GM12872 (cell line): ENCODE results near the gene KCNV2.

Experiments
- TF ChIP-seq, protein P1 (sequence below): IDR thresholded peaks from 3 replicates; pipeline ENCODE4 v1.5.1; 2011; ENCODE audit warnings: low read depth, mild to moderate bottlenecking, low read length, moderate library complexity; ENCODE audit not compliant: insufficient read depth

The KCNV2 gene

DNA sequence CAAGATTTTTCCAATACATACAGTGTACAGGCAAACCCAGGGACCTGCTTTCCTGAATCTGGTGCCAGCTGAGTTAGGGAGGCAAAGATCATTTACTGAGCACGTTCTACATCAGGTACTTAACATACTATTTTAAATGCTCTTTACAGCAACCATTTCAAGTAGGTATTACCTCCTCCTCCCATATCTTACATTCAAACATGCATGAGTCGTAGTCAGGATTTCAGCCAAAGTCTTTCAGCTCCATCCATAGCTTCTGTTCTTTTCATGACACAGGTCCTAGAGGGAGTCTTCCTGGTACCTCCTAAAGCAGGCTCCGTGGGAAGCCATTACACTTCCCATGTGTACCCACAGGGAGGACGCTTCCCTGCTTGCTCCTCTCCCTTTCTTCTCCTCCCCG, 11.7 kb downstream of the KCNV2 start:
- TF ChIP-seq, protein P1, sequence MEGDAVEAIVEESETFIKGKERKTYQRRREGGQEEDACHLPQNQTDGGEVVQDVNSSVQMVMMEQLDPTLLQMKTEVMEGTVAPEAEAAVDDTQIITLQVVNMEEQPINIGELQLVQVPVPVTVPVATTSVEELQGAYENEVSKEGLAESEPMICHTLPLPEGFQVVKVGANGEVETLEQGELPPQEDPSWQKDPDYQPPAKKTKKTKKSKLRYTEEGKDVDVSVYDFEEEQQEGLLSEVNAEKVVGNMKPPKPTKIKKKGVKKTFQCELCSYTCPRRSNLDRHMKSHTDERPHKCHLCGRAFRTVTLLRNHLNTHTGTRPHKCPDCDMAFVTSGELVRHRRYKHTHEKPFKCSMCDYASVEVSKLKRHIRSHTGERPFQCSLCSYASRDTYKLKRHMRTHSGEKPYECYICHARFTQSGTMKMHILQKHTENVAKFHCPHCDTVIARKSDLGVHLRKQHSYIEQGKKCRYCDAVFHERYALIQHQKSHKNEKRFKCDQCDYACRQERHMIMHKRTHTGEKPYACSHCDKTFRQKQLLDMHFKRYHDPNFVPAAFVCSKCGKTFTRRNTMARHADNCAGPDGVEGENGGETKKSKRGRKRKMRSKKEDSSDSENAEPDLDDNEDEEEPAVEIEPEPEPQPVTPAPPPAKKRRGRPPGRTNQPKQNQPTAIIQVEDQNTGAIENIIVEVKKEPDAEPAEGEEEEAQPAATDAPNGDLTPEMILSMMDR: no peak

DNA sequence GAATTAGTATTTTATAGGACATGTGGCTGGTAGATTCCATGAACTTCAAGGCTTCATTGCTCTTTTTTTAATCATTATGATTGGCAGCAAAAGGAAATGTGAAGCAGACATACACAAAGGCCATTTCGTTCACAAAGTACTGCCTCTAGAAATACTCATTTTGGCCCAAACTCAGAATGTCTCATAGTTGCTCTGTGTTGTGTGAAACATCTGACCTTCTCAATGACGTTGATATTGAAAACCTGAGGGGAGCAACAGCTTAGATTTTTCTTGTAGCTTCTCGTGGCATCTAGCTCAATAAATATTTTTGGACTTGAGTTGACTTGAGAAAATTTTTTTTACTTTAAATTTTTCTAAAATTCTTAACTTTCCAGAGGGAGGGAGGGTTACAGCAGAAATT, 12.4 kb downstream of the KCNV2 start:
- TF ChIP-seq, protein P1: no peak

DNA sequence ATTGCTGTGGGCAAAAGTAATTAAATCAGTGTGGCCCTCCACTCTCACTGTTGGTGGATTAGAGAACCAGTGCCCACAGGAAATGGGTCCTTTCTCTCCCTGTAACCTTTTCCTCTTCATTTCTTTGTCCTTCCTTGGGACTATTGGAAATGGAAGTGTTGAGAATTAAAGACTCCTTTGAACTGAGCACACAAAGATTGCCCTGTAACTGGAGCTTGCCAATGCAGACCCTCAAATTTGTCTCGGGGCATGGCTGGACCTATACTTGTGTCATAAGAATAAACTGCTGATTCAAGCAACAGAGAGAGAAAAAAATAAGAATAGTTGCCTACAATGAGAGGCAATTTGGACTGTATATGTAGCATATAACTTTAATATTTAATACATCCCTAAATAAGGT, 13.7 kb downstream of the KCNV2 start:
- TF ChIP-seq, protein P1: no peak

DNA sequence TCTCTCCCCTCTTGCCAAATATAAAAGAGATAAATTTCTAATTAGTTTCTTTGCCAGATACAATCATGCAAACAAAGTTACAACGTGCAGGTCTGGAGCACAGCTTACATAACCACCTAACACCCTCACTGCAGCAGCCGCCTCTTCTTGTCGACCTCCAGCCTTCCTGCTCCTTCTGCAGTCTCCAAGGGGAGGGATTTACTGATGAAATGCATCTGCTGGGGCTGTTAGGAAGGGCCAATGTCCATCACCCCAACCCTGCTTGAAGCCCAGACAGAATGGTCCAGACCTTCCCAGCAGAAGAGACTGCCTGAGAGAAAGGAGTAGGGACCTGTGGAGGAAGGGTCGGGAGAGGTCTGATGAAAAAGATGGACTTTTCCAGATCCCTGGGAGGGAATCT, 15.2 kb downstream of the KCNV2 start:
- TF ChIP-seq, protein P1: no peak

DNA sequence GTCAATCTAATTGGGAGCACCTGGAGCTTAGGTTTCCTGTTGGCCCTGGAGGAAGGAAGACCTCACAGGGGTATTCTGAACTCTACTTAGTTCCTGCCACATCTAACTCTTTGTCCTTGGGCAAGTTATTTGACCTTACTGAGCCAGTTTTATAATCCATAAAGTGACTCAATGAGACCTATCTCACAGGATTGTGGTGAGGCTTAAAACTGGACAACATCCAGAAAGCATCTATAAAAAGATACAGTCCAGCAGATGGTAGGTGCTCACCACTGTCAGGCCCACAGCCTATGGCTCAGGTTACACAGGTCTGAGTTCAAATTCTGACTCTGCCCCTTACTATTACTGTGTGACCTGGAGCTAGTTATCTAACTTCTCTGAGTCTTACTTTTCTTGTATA, 23.3 kb downstream of the KCNV2 start:
- TF ChIP-seq, protein P1: no peak

DNA sequence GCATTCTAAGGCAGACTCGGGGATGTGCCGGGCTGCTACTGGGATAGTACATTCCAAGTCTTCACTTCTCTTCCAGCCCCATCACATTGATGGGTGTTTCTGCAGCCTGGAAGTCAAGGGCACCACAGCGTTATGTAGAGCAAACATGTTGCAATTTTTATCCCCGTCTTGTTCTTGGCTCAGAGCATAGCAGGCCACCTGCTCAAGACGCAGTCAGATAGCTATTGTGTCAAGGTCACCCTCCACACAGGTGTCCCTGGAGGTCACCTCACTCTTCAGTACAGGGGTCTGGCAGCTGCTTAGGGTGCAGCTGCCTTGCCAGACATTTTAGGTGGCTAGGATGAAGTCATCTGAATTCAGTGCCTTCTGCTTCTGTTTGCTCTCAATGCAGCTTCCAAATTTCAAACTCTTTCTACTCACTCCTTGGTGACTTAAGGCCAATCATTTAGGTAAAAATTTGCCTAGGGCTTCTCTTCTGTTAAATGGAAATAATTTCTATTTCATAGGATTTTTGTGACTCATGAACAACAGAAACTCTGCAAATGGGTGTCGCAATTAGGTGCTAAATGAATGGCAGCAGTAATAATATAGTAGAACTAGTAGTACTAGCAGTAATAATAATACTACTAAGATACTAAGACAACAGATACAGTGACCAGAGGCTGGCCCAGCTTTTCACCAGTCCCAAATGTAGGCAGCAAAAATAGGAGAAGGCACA, 24.3 kb downstream of the KCNV2 start:
- TF ChIP-seq, protein P1: no peak

DNA sequence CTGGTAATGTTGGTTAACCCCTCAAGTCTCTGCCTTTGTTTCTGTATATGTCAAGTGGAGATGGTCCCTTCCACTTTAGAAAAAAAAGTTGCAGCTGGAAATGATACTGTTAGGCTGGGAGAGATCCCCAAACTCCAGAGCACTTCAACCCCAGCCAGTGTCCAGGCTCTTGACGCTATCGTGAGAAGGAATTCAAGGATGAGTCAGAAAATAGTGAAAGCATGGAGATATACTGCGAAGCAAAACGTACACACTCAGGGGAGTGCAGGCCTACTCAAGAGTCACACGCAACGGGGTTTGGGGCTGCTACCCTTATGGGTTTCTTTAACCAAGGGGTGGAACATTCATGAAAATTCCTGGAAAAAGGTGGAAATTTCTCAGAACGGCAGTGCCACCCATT, 24.9 kb downstream of the KCNV2 start:
- TF ChIP-seq, protein P1: no peak
